Stimulated activated CD8-positive, alpha-beta memory T cell treated with anti-CD3 and anti-CD28 coated beads, Interleukin-7, amount 100 ng/mL, for 24 hours (primary cell): ENCODE data around the gene EHMT1.
"Not testable (repeated sequence)": the region's sequence is repeated elsewhere in the genome, so short reads cannot be mapped to it uniquely, and the experiment has no call there.

Experiments
- DNase-seq: peaks from one replicate; pipeline ENCODE4 v3.0.0-alpha.2; 2020; ENCODE audit warnings: low read depth

The EHMT1 gene

GRCh38 chr9:137809726-137810450 is 191.1 kb downstream of the EHMT1 start:
- not testable (repeated sequence) for DNase-seq

GRCh38 chr9:137811283-137811870 is 192.6 kb downstream of the EHMT1 start:
- DNase-seq: no peak

GRCh38 chr9:137812356-137813023 is 193.7 kb downstream of the EHMT1 start:
- DNase-seq: no peak

GRCh38 chr9:137813167-137813566 is 194.4 kb downstream of the EHMT1 start:
- DNase-seq: no peak

GRCh38 chr9:137813651-137814415 is 195.0 kb downstream of the EHMT1 start:
- no peak for DNase-seq

GRCh38 chr9:137814436-137814835 is 195.6 kb downstream of the EHMT1 start:
- no peak for DNase-seq

GRCh38 chr9:137814841-137815240 is 196.0 kb downstream of the EHMT1 start:
- no peak for DNase-seq

GRCh38 chr9:137815256-137816255 is 196.8 kb downstream of the EHMT1 start:
- DNase-seq: no peak

GRCh38 chr9:137816531-137817235 is 197.9 kb downstream of the EHMT1 start:
- no peak for DNase-seq

- no peak for DNase-seq
Observed at GRCh38 chr9:137817236-137818200, 198.7 kb downstream of the EHMT1 start.

GRCh38 chr9:137818286-137818685 is 199.5 kb downstream of the EHMT1 start:
- DNase-seq: no peak

- DNase-seq: no peak
Observed at GRCh38 chr9:137820161-137820855, 201.5 kb downstream of the EHMT1 start.

- DNase-seq: no peak
Observed at GRCh38 chr9:137823986-137824771, 205.4 kb downstream of the EHMT1 start.

- no peak for DNase-seq
Observed at GRCh38 chr9:137825324-137825989, 206.7 kb downstream of the EHMT1 start.

- DNase-seq: no peak
Observed at GRCh38 chr9:137827908-137828526, 209.2 kb downstream of the EHMT1 start.

GRCh38 chr9:137828527-137829259 is 209.9 kb downstream of the EHMT1 start:
- no peak for DNase-seq
